Hepatocyte (in vitro differentiated cells): ENCODE data around the gene FOXO6. TPM values are rescaled to one million over a fixed set of nuclear protein-coding genes. Genes with fewer than 3 reads are reported as not detected.

ENCODE experiments used
- DNase-seq: peaks from one replicate; pipeline ENCODE4 v3.0.0-alpha.2; 2016; ENCODE audit warnings: low spot score
- H2AFZ ChIP-seq: fragments of 200-600 bp; sonication (generic); 2 replicates; pipeline ENCODE4 v1.6.0; 2016; ENCODE audit warnings: antibody characterized with exemption, mild to moderate bottlenecking
- H3K27ac ChIP-seq: fragments of 200-600 bp; sonication (generic); 2 replicates; pipeline ENCODE4 v1.5.1; 2016; ENCODE audit warnings: mild to moderate bottlenecking
- H3K27me3 ChIP-seq: fragments of 200-600 bp; sonication (generic); 2 replicates; pipeline ENCODE4 v1.6.1; 2016
- H3K36me3 ChIP-seq: fragments of 200-600 bp; sonication (generic); replicated peaks from 2 replicates; pipeline ENCODE4 v1.5.1; 2016; ENCODE audit warnings: low read depth; ENCODE audit not compliant: insufficient read depth
- H3K4me1 ChIP-seq: fragments of 200-600 bp; sonication (generic); 2 replicates; pipeline ENCODE4 v1.5.1; 2016; ENCODE audit warnings: mild to moderate bottlenecking, moderate library complexity; ENCODE audit not compliant: insufficient read depth
- H3K4me2 ChIP-seq: fragments of 200-600 bp; sonication (generic); 2 replicates; pipeline ENCODE4 v1.6.0; 2016
- H3K4me3 ChIP-seq: fragments of 200-600 bp; sonication (generic); 2 replicates; pipeline ENCODE4 v1.5.1; 2016; ENCODE audit warnings: mild to moderate bottlenecking
- H3K79me2 ChIP-seq: fragments of 200-600 bp; sonication (generic); 2 replicates; pipeline ENCODE4 v1.6.0; 2017; ENCODE audit warnings: mild to moderate bottlenecking
- H3K9me2 ChIP-seq: fragments of 200-600 bp; sonication (generic); replicated peaks from 2 replicates; pipeline ENCODE4 v1.6.0; 2017; ENCODE audit warnings: mild to moderate bottlenecking; ENCODE audit not compliant: insufficient read depth
- H3K9me3 ChIP-seq: fragments of 200-600 bp; sonication (generic); 2 replicates; pipeline ENCODE4 v1.5.1; 2016; ENCODE audit warnings: low read depth, mild to moderate bottlenecking
- H4K20me1 ChIP-seq: fragments of 200-600 bp; sonication (generic); 2 replicates; pipeline ENCODE4 v1.6.0; 2016; ENCODE audit warnings: mild to moderate bottlenecking; ENCODE audit not compliant: insufficient read depth, poor library complexity, severe bottlenecking
- EZH2 ChIP-seq: fragments of 200-600 bp; sonication (generic); IDR thresholded peaks from 2 replicates; pipeline ENCODE4 v1.6.1; 2016; ENCODE audit warnings: antibody characterized with exemption, mild to moderate bottlenecking, borderline replicate concordance
- EZH2phosphoT487 ChIP-seq: fragments of 200-600 bp; sonication (generic); IDR thresholded peaks from one replicate; pipeline ENCODE4 v1.6.1; 2018; ENCODE audit warnings: antibody characterized with exemption, mild to moderate bottlenecking, low read depth, moderate library complexity; ENCODE audit not compliant: unreplicated experiment, severe bottlenecking
- WGBS: methylation state at CpG from one replicate; pipeline ENCODE4 v1.1.6; 2016; ENCODE audit warnings: low lambda C conversion rate; ENCODE audit errors: missing lambda C conversion rate; 5-methylcytosine and 5-hydroxymethylcytosine counted together
- polyA plus RNA-seq: library from polyadenylated mRNA; unstranded; fragments of >200 nt; fragmentation: Nextera tagmentation; extraction: Ambion mirVana; gene quantifications from 2 replicates; pipeline ENCODE4 v1.2.1, GENCODE V29; 2016
- total RNA-seq: library from RNA; depleted of rRNA; stranded (reverse); fragments of >200 nt; gene quantifications from 2 replicates; pipeline ENCODE4 v1.2.3, GENCODE V29; 2014
- TF ChIP-seq, protein P1 (sequence below): fragments of 200-600 bp; sonication (generic); IDR thresholded peaks from 2 replicates; pipeline ENCODE4 v1.5.1; 2016; ENCODE audit warnings: antibody characterized with exemption, mild to moderate bottlenecking; ENCODE audit not compliant: poor library complexity

The FOXO6 gene
- total and polyA plus RNA-seq, 2 experiments from 2014 or later, result 0.80 to 5.0 TPM

DNA sequence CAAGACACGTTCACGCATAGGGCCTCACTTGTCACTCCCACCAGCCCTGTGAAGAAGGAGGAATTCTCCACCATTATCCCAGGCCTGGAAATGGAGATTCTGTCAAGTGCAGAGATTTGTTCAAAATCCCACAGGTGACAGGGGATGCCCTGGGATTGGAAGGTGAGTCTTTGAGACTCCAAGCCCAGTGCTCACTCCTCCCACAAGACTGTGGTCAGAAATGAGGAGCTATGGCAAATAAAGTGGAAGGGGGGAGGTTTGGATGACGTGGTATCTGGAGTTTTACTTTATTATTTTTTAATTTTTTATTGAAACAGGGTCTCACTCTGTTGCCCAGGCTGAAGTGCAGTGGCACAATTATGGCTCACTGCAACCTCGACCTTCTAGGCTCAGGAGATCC lies 12.8 kb upstream of the FOXO6 start:
- no peaks in the 10 kb centered on the region for H3K36me3 ChIP-seq
- 81% methylated on average over 4 of the region's 4 CpGs for WGBS
- no peak for DNase-seq
- no peak overlapping the region for H3K4me3 ChIP-seq
- no peak overlapping the region for H3K27ac ChIP-seq
- H3K9me3 ChIP-seq, result no peaks in the 10 kb centered on the region
- no peaks in the 10 kb centered on the region for H4K20me1 ChIP-seq
- no peak for TF ChIP-seq EZH2
- no peak for TF ChIP-seq EZH2phosphoT487
- TF ChIP-seq, protein P1, sequence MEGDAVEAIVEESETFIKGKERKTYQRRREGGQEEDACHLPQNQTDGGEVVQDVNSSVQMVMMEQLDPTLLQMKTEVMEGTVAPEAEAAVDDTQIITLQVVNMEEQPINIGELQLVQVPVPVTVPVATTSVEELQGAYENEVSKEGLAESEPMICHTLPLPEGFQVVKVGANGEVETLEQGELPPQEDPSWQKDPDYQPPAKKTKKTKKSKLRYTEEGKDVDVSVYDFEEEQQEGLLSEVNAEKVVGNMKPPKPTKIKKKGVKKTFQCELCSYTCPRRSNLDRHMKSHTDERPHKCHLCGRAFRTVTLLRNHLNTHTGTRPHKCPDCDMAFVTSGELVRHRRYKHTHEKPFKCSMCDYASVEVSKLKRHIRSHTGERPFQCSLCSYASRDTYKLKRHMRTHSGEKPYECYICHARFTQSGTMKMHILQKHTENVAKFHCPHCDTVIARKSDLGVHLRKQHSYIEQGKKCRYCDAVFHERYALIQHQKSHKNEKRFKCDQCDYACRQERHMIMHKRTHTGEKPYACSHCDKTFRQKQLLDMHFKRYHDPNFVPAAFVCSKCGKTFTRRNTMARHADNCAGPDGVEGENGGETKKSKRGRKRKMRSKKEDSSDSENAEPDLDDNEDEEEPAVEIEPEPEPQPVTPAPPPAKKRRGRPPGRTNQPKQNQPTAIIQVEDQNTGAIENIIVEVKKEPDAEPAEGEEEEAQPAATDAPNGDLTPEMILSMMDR, result no peak
- no peak overlapping the region for H2AFZ ChIP-seq
- H3K4me2 ChIP-seq, result no peak overlapping the region
- no peaks in the 10 kb centered on the region for H3K4me1 ChIP-seq
- no peaks in the 10 kb centered on the region for H3K27me3 ChIP-seq
- H3K79me2 ChIP-seq, result no peaks in the 10 kb centered on the region
- H3K9me2 ChIP-seq, result no peaks in the 10 kb centered on the region

DNA sequence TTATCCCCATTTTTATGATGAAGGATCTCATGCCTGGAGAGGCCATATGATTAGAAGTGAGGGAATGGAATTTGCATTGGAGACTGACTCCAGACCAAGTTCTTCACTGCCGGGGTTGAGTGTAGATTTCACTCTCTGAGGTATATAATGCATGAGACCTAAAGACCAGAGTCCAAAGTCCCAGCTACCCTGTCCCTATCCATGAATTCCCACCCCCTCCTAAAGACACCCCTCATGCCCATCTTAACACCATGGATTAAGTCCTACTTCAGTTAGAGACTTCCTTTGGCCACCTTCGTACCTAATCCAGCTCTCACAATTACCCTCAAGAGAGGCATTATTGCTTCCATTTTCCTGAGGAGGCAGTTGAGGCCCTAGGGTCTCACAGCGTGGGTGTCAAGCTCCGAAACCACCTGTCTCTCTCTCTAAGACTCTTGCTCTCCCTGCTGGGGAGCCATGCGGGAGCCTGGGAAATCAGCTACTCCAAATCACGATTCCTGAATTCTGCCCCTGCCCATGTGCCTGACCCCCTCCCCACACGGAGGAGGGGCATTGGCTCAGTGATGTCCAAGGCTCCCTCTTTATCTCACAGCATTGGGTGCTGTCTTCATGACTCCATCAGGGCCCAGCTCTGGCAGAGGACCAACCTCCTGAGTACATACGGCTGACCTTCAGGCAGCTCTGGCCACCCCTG lies 11.7 kb upstream of the FOXO6 start:
- no peak for TF ChIP-seq EZH2phosphoT487
- TF ChIP-seq, protein P1, result no peak
- no peak for TF ChIP-seq EZH2
- H3K36me3 ChIP-seq, result no peaks in the 10 kb centered on the region
- no peaks in the 10 kb centered on the region for H3K27me3 ChIP-seq
- H3K79me2 ChIP-seq, result no peaks in the 10 kb centered on the region
- H3K4me3 ChIP-seq, result no peak overlapping the region
- no peaks in the 10 kb centered on the region for H4K20me1 ChIP-seq
- H3K9me2 ChIP-seq, result no peaks in the 10 kb centered on the region
- no peaks in the 10 kb centered on the region for H3K4me1 ChIP-seq
- DNase-seq, result no peak
- H3K4me2 ChIP-seq, result no peak overlapping the region
- WGBS, result 89% methylated on average over 8 of the region's 8 CpGs
- H3K27ac ChIP-seq, result no peak overlapping the region
- H3K9me3 ChIP-seq, result no peaks in the 10 kb centered on the region
- no peak overlapping the region for H2AFZ ChIP-seq

DNA sequence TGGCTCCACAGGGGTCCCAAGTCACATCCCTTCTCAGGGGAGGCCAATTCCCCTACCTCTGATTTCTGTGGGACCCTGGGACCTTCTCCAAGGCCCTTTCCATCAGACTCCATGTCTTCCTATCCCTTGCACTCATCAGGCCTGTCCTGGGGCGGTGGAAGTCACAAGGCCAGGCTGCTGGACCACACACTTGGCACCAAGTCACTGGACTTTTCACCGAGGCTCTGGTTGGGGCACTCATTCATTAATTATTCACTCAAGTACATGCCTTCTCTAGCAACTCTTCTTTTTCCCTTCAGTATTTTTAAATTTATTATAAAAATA lies 11.2 kb upstream of the FOXO6 start:
- TF ChIP-seq EZH2 (no peak), EZH2phosphoT487 (no peak)
- TF ChIP-seq, protein P1, result no peak
- no peaks in the 10 kb centered on the region for H3K27me3 ChIP-seq
- H3K36me3 ChIP-seq, result no peaks in the 10 kb centered on the region
- H4K20me1 ChIP-seq, result no peaks in the 10 kb centered on the region
- no peaks in the 10 kb centered on the region for H3K9me3 ChIP-seq
- no peak for DNase-seq
- H3K27ac ChIP-seq, result no peak overlapping the region
- H2AFZ ChIP-seq, result no peak overlapping the region
- H3K79me2 ChIP-seq, result no peaks in the 10 kb centered on the region
- no peak overlapping the region for H3K4me3 ChIP-seq
- no peak overlapping the region for H3K4me2 ChIP-seq
- H3K9me2 ChIP-seq, result no peaks in the 10 kb centered on the region
- 73% methylated on average over 2 of the region's 2 CpGs for WGBS
- no peaks in the 10 kb centered on the region for H3K4me1 ChIP-seq
